GM04504 (cell line): ENCODE measurements around the gene ZDBF2.
"Not testable (repeated sequence)": the region's sequence is repeated elsewhere in the genome, so short reads cannot be mapped to it uniquely, and the experiment has no call there.

Experiments used
- DNase-seq: peaks from one replicate; pipeline ENCODE4 v3.0.0-alpha.2; 2012; ENCODE audit warnings: low read depth

Gene ZDBF2

GRCh38 chr2:206259376-206260187 lies 14.9 kb upstream of the ZDBF2 start:
- DNase-seq, result no peak

GRCh38 chr2:206260188-206261012 lies 14.1 kb upstream of the ZDBF2 start:
- peak; percentile 32 for DNase-seq

GRCh38 chr2:206263959-206264603 lies 10.4 kb upstream of the ZDBF2 start:
- no peak for DNase-seq

GRCh38 chr2:206266130-206267125 lies 8.0 kb upstream of the ZDBF2 start:
- DNase-seq, result no peak

GRCh38 chr2:206267567-206267966 lies 6.9 kb upstream of the ZDBF2 start:
- DNase-seq, result no peak

GRCh38 chr2:206271065-206271464 lies 3.4 kb upstream of the ZDBF2 start:
- DNase-seq, result no peak

- no peak for DNase-seq
Measured at GRCh38 chr2:206273905-206274304, 558 bp upstream of the ZDBF2 start.

GRCh38 chr2:206275312-206276055 lies 1.0 kb downstream of the ZDBF2 start:
- peak; percentile 10 for DNase-seq

GRCh38 chr2:206276169-206276942 lies 1.9 kb downstream of the ZDBF2 start:
- DNase-seq, result no peak

GRCh38 chr2:206277503-206277902 lies 3.0 kb downstream of the ZDBF2 start:
- no peak for DNase-seq

- no peak for DNase-seq
Measured at GRCh38 chr2:206282746-206283145, 8.3 kb downstream of the ZDBF2 start.

- DNase-seq, result no peak
Measured at GRCh38 chr2:206287197-206287596, 12.7 kb downstream of the ZDBF2 start.

- no peak for DNase-seq
Measured at GRCh38 chr2:206289391-206289790, 14.9 kb downstream of the ZDBF2 start.

GRCh38 chr2:206296128-206296527 lies 21.7 kb downstream of the ZDBF2 start:
- no peak for DNase-seq

GRCh38 chr2:206299608-206300007 lies 25.1 kb downstream of the ZDBF2 start:
- DNase-seq, result not testable (repeated sequence)

GRCh38 chr2:206305523-206306245 lies 31.2 kb downstream of the ZDBF2 start:
- DNase-seq, result no peak

- DNase-seq, result no peak
Measured at GRCh38 chr2:206311026-206311425, 36.6 kb downstream of the ZDBF2 start.

- DNase-seq, result no peak
Measured at GRCh38 chr2:206316141-206316540, 41.7 kb downstream of the ZDBF2 start.

GRCh38 chr2:206323033-206323432 lies 48.6 kb downstream of the ZDBF2 start:
- DNase-seq, result no peak
